Esophagus squamous epithelium (tissue), 4 donors: ENCODE results near the gene TNFAIP2.

Experiments
- POLR2A ChIP-seq, 4 donors: fragments of 450-650 bp; IDR thresholded peaks; one replicate each; pipeline ENCODE4 v1.6.1; 2017; ENCODE audit warnings: antibody characterized with exemption in 4 of 4, mild to moderate bottlenecking in 4 of 4, moderate library complexity in 3 of 4
- TF ChIP-seq, protein P1 (sequence below), 6 experiments: fragments of 450-650 bp in 4 of 6; fragments of 200-600 bp in 2 of 6; sonication (generic) in 2 of 6; IDR thresholded peaks; one replicate each; pipeline ENCODE4 v1.5.1; 2016 to 2019; ENCODE audit warnings: antibody characterized with exemption in 6 of 6, mild to moderate bottlenecking in 4 of 6, moderate library complexity in 4 of 6

DNA sequence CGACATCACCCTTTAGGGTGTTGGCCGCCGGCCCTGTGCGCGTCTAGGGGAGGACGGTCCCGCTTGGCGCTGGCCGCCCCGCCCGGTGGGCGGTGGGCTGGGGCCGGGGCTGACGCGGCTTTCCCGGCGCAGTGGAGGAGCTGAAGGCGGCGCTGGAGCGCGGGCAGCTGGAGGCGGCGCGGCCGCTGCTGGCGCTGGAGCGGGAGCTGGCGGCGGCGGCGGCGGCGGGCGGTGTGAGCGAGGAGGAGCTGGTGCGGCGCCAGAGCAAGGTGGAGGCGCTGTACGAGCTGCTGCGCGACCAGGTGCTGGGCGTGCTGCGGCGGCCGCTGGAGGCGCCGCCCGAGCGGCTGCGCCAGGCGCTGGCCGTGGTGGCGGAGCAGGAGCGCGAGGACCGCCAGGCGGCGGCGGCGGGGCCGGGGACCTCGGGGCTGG is 3.6 kb downstream of the TNFAIP2 start:
- TF ChIP-seq, protein P1, sequence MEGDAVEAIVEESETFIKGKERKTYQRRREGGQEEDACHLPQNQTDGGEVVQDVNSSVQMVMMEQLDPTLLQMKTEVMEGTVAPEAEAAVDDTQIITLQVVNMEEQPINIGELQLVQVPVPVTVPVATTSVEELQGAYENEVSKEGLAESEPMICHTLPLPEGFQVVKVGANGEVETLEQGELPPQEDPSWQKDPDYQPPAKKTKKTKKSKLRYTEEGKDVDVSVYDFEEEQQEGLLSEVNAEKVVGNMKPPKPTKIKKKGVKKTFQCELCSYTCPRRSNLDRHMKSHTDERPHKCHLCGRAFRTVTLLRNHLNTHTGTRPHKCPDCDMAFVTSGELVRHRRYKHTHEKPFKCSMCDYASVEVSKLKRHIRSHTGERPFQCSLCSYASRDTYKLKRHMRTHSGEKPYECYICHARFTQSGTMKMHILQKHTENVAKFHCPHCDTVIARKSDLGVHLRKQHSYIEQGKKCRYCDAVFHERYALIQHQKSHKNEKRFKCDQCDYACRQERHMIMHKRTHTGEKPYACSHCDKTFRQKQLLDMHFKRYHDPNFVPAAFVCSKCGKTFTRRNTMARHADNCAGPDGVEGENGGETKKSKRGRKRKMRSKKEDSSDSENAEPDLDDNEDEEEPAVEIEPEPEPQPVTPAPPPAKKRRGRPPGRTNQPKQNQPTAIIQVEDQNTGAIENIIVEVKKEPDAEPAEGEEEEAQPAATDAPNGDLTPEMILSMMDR (IDR thresholded peaks at IDR 0.05): peak in 4 of 6 experiments; percentile 13 to 52 (median 30)
- TF ChIP-seq POLR2A (IDR thresholded peaks at IDR 0.05): no peak
